Effector memory CD8-positive, alpha-beta T cell (primary cell): ENCODE results near the gene LTBP1.
"Not testable (repeated sequence)": the region's sequence is repeated elsewhere in the genome, so short reads cannot be mapped to it uniquely, and the experiment has no call there.

ENCODE experiments used
- ATAC-seq: fragments of 150-1000 bp; cut with Tn5 transposase; replicated peaks from 2 replicates; pipeline ENCODE4 v1.10.0; 2021; ENCODE audit warnings: mild to moderate bottlenecking, moderate library complexity
- DNase-seq, 3 experiments: peaks; one replicate each; pipeline ENCODE4 v3.0.0; 2021
- H3K27ac Mint-ChIP-seq, 2 donors: one replicate each; pipeline ENCODE4 v1.8.0; 2022; ENCODE audit warnings: mild to moderate bottlenecking in 2 of 2, mixed read lengths in 2 of 2, moderate library complexity in 2 of 2
- H3K27me3 Mint-ChIP-seq, 2 donors: one replicate each; pipeline ENCODE4 v1.8.0; 2022; ENCODE audit warnings: mixed read lengths in 2 of 2
- H3K36me3 Mint-ChIP-seq: one replicate; pipeline ENCODE4 v1.8.0; 2022; ENCODE audit warnings: mild to moderate bottlenecking, moderate library complexity, mixed read lengths; ENCODE audit not compliant: insufficient read depth
- H3K4me1 Mint-ChIP-seq, 2 donors: one replicate each; pipeline ENCODE4 v1.8.0; 2022; ENCODE audit warnings: low read depth in 2 of 2, mixed read lengths in 2 of 2
- H3K4me3 Mint-ChIP-seq, 2 donors: one replicate each; pipeline ENCODE4 v1.8.0; 2022; ENCODE audit warnings: mild to moderate bottlenecking in 2 of 2, mixed read lengths in 2 of 2, moderate library complexity in 2 of 2
- H3K9me3 Mint-ChIP-seq, 2 donors: one replicate each; pipeline ENCODE4 v1.8.0; 2022; ENCODE audit warnings: mixed read lengths in 2 of 2

LTBP1 gene

DNA sequence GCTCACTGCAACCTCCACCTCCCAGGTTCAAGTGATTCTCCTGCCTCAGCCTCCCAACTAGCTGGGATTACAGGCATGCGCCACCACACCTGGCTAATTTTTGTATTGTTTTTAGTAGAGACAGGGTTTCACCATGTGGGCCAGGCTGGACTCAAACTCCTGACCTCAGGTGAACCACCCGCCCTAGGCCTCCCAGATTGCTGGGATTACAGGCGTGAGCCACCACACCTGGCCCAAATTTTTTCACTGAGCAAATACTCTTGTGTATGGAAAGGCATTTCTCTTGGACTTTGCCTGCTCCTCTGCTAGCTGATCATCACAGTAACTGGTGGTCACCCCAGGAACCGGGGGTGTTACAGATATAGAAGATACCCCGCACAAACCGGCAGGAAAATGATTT is 26.9 kb upstream of the LTBP1 start:
- H3K4me3 Mint-ChIP-seq, DNase-seq, H3K36me3 Mint-ChIP-seq, H3K4me1 Mint-ChIP-seq, H3K9me3 Mint-ChIP-seq, ATAC-seq, H3K27ac Mint-ChIP-seq: not testable (repeated sequence)
- peaks cover 28 to 48% of the 10 kb centered on the region in 2 donors for H3K27me3 Mint-ChIP-seq

- ATAC-seq, H3K4me1 Mint-ChIP-seq, H3K9me3 Mint-ChIP-seq, H3K4me3 Mint-ChIP-seq, H3K27ac Mint-ChIP-seq, H3K36me3 Mint-ChIP-seq, DNase-seq: not testable (repeated sequence)
- peaks cover 29 to 49% of the 10 kb centered on the region in 2 donors for H3K27me3 Mint-ChIP-seq
Measured at GRCh38 chr2:32921486-32921885, 25.3 kb upstream of the LTBP1 start.

DNA sequence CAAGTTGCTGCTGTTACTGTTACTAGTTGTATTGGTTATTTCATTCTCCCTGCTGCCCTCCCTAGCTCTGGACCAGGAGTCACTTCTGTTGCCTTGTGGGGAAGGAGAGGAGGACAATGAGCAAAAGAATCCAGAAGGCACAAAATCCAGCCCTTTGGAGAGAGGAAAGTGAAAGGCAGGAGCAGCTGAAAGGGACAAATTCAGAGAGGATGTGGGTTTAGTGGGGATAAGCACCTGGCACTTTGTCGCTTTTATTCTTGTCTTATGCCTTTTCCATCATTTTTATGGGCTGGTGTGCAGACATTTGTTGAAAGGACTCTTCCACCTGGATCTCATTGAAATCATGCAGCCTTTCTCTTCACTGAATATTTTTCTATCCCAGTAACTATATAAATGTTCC is 24.3 kb upstream of the LTBP1 start:
- H3K9me3 Mint-ChIP-seq, result no peaks in the 10 kb centered on the region
- no peak for ATAC-seq
- H3K4me1 Mint-ChIP-seq, result peaks cover 0 to 2% of the 10 kb centered on the region in 2 donors
- H3K27me3 Mint-ChIP-seq, result peaks cover 39 to 59% of the 10 kb centered on the region in 2 donors
- DNase-seq, result no peak
- peaks cover 2% of the 10 kb centered on the region for H3K36me3 Mint-ChIP-seq
- no peak overlapping the region for H3K4me3 Mint-ChIP-seq
- H3K27ac Mint-ChIP-seq, result no peak overlapping the region

DNA sequence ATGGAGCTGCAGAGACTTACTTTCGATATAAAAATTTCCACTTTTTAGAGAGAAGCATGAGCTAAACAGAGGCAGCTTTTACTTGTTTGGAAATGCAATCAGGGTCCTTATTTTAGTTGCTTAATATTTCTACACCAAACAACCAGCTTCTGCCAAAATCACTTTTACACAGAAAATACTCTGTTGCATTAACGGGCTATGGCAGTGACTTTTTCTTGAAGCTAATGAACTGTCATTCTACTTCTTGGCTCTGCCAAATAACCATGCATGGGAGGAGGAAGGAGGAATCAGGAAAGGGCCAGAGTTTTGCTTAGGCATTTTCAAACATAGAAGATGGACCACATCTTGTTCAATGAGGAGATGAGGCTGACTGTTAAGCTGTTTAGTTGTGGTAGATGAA is 23.6 kb upstream of the LTBP1 start:
- peaks cover 2% of the 10 kb centered on the region for H3K36me3 Mint-ChIP-seq
- no peak overlapping the region for H3K27ac Mint-ChIP-seq
- H3K9me3 Mint-ChIP-seq, result no peaks in the 10 kb centered on the region
- no peak overlapping the region for H3K4me3 Mint-ChIP-seq
- H3K27me3 Mint-ChIP-seq, result peaks cover 45 to 66% of the 10 kb centered on the region in 2 donors
- no peak for ATAC-seq
- peaks cover 0 to 2% of the 10 kb centered on the region in 2 donors for H3K4me1 Mint-ChIP-seq
- DNase-seq, result no peak

DNA sequence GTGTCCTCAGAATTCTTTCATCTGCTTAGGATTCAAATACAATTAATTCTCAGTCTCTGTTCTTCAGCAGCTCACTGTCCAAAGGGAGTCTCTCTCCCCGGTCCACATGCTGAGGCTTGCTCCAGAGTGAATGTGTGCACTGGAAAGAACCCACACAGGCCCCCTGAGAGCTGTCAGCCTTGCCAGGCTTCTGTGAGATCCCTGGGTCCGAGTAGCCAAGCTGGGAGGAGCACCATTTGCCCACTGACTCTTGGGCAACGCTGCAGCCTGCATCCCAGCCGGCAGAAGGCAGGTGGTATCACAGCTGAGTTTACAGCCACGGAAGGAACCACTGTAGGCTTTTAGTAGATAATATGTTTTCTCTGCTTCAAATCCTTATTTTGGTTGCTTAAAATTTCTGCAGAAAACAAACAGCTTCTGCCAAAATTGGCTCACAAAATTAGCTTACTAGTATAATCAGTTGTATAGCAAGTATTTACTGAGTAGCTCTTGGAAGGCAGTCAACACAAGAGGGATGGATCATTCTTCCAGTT is 21.4 kb upstream of the LTBP1 start:
- peaks cover 0 to 2% of the 10 kb centered on the region in 2 donors for H3K4me1 Mint-ChIP-seq
- peaks cover 39 to 54% of the 10 kb centered on the region in 2 donors for H3K27me3 Mint-ChIP-seq
- H3K9me3 Mint-ChIP-seq, result no peaks in the 10 kb centered on the region

GRCh38 chr2:32925976-32926707 is 20.6 kb upstream of the LTBP1 start:
- Mint-ChIP-seq H3K4me3 (no peak overlapping the region), H3K27ac (no peak overlapping the region), H3K4me1 (peaks cover 0 to 2% of the 10 kb centered on the region in 2 donors), H3K27me3 (peaks cover 39 to 50% of the 10 kb centered on the region in 2 donors), H3K9me3 (no peaks in the 10 kb centered on the region), H3K36me3 (peaks cover 2% of the 10 kb centered on the region)
- ATAC-seq, result no peak
- DNase-seq, result no peak

More for the DNA sequence above, 21.4 kb upstream of the LTBP1 start:
- Mint-ChIP-seq H3K4me3 (no peak overlapping the region), H3K36me3 (peaks cover 2% of the 10 kb centered on the region), H3K27ac (no peak overlapping the region)
- DNase-seq (no peak), ATAC-seq (no peak)

- H3K27me3 Mint-ChIP-seq, result peaks cover 36 to 50% of the 10 kb centered on the region in 2 donors
- DNase-seq, result no peak
- no peak overlapping the region for H3K27ac Mint-ChIP-seq
Measured at GRCh38 chr2:32926708-32927084, 20.1 kb upstream of the LTBP1 start.

DNA sequence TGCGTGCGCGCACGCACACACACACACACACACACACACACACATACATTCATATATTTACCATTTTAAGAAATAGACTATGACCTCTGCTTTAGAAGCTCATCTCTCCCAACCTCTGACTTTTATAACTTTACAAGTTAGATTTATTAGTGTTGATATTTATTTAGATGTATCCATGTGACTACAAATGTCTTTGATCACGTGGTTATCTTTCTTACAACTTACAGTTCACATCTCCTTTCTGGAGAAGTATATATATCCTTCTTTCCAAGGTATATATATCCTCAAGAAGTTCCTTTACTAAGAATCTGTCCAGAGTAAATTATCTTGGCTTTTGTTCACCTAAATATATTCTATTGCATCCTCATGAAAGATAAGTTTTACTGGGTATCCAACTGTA is 16.3 kb upstream of the LTBP1 start:
- H3K4me1 Mint-ChIP-seq, result peaks cover 0 to 2% of the 10 kb centered on the region in 2 donors
- H3K9me3 Mint-ChIP-seq, result no peaks in the 10 kb centered on the region
- no peak overlapping the region for H3K4me3 Mint-ChIP-seq
- DNase-seq, result no peak
- peaks cover 17 to 39% of the 10 kb centered on the region in 2 donors for H3K27me3 Mint-ChIP-seq
- no peak for ATAC-seq
- H3K27ac Mint-ChIP-seq, result no peak overlapping the region
- H3K36me3 Mint-ChIP-seq, result peaks cover 2% of the 10 kb centered on the region

More at GRCh38 chr2:32926708-32927084, 20.1 kb upstream of the LTBP1 start:
- Mint-ChIP-seq H3K9me3 (no peaks in the 10 kb centered on the region), H3K36me3 (peaks cover 2% of the 10 kb centered on the region), H3K4me1 (peaks cover 0 to 2% of the 10 kb centered on the region in 2 donors), H3K4me3 (no peak overlapping the region)
- ATAC-seq, result no peak

DNA sequence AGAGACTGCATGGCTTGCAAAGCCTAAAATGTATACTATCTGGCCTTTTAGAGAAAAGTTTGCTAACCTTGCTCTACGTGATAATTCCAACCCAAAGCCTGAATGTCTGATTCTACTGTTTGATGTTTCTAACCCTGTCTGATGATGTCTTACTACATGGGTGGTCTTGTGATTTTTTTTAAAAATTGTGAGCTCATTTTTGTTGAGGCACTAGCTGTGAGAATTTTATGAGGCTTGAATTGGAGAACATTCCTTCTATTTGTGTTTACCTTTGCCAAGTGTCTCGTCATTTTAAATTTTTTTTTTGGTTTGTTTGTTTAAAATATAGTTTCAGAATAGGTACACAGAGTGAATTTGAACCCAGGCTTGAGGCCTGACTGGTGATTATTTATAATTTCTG is 15.2 kb upstream of the LTBP1 start:
- Mint-ChIP-seq H3K27me3 (peaks cover 17 to 45% of the 10 kb centered on the region in 2 donors), H3K36me3 (peaks cover 2% of the 10 kb centered on the region), H3K4me3 (no peak overlapping the region), H3K27ac (no peak overlapping the region), H3K9me3 (no peaks in the 10 kb centered on the region), H3K4me1 (peaks cover 0 to 2% of the 10 kb centered on the region in 2 donors)
- no peak for ATAC-seq
- no peak for DNase-seq

GRCh38 chr2:32931945-32932709 is 14.6 kb upstream of the LTBP1 start:
- no peak overlapping the region for H3K4me3 Mint-ChIP-seq
- DNase-seq (no peak), ATAC-seq (no peak)
- H3K9me3 Mint-ChIP-seq, result no peaks in the 10 kb centered on the region
- no peak overlapping the region for H3K27ac Mint-ChIP-seq
- peaks cover 11 to 45% of the 10 kb centered on the region in 2 donors for H3K27me3 Mint-ChIP-seq
- peaks cover 0 to under 1% of the 10 kb centered on the region in 2 donors for H3K4me1 Mint-ChIP-seq
- peaks cover 2% of the 10 kb centered on the region for H3K36me3 Mint-ChIP-seq

DNA sequence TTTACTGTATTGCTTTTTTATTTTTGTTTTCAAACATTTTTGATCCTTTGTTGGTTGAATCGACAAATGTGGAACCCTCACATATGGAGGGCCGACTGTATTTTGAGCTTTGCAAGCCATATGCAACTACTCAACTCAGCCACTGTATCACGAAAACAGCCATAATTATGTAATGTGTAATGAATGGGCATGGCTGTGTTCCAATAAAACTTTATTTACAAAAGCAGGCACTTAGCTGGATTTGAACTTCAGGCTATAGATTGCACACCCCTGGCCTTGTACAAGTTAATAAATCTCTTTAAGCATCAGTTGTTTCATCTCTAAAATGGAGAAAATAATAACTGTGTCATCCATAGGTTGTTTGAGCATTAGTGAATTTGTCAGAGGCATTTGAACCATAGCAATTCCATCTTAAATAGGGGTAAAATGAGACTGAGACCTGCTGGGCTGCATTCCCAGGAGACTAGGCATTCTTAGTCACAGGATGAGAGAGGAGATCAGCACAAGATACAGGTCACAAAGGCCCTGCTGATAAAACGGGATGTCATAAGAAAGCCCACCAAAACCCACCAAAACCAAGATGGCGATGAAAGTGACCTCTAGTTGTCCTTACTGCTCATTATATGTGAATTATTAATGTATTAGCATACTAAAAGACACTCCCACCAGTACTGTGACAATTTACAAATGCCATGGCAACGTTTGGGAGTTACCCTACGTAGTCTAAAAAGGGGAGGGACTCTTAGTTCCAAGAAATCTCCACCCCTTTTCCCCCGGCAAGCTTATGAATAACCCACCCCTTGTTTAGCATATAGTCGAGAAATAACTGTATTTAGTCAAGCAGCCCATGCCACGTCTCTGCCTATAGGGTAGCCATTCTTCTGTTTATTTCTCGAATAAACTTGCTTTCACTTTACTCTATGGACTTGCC is 13.7 kb upstream of the LTBP1 start:
- no peak overlapping the region for H3K27ac Mint-ChIP-seq
- no peak for DNase-seq
- no peaks in the 10 kb centered on the region for H3K36me3 Mint-ChIP-seq
- H3K27me3 Mint-ChIP-seq, result peaks cover 7 to 45% of the 10 kb centered on the region in 2 donors
- ATAC-seq, result no peak
- H3K4me1 Mint-ChIP-seq, result no peaks in the 10 kb centered on the region
- H3K9me3 Mint-ChIP-seq, result no peaks in the 10 kb centered on the region
- no peak overlapping the region for H3K4me3 Mint-ChIP-seq

GRCh38 chr2:32933756-32934095 is 13.0 kb upstream of the LTBP1 start:
- H3K4me3 Mint-ChIP-seq, result no peak overlapping the region
- no peak overlapping the region for H3K27ac Mint-ChIP-seq
- H3K9me3 Mint-ChIP-seq, result no peaks in the 10 kb centered on the region
- DNase-seq (no peak), ATAC-seq (no peak)
- no peaks in the 10 kb centered on the region for H3K36me3 Mint-ChIP-seq
- no peaks in the 10 kb centered on the region for H3K4me1 Mint-ChIP-seq
- peaks cover 7 to 47% of the 10 kb centered on the region in 2 donors for H3K27me3 Mint-ChIP-seq
